ENCODE measurements around the gene PDE4B.
A peak's percentile ranks its signal among the peaks of the same experiment; 100 is the strongest.

Gene PDE4B

GRCh38 chr1:66246351-66247269 lies 453.9 kb downstream of the PDE4B start:
- DNase-seq, result no peak

GRCh38 chr1:66247415-66248208 lies 454.9 kb downstream of the PDE4B start:
- peak; percentile 49 to 67 for DNase-seq

GRCh38 chr1:66248257-66248656 lies 455.6 kb downstream of the PDE4B start:
- DNase-seq, result no peak

GRCh38 chr1:66248746-66249145 lies 456.1 kb downstream of the PDE4B start:
- no peak for DNase-seq

GRCh38 chr1:66250075-66250474 lies 457.4 kb downstream of the PDE4B start:
- DNase-seq, result no peak

- DNase-seq, result no peak
These were observed 457.8 kb downstream of the PDE4B start for GRCh38 chr1:66250478-66250877.

DNA sequence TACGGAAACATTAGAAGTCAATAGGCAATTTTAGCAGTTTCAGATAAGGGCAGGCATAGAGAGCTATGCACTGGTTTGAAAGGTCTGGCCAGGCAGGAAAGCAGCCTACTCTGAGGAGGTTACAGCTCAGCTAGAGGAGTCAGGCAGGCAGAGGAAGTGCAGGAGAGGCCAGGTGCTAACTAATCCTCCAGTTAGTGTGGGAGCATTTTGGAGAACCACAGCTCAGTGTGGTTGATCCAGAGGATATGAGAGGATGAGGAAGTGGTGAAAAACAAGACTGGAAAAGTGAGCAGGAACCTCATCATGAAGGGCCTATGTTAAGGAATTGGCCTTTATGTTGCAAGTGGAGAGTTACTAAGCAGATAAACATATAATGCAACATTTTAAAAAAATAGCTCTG lies 458.9 kb downstream of the PDE4B start:
- DNase-seq, result no peak

DNA sequence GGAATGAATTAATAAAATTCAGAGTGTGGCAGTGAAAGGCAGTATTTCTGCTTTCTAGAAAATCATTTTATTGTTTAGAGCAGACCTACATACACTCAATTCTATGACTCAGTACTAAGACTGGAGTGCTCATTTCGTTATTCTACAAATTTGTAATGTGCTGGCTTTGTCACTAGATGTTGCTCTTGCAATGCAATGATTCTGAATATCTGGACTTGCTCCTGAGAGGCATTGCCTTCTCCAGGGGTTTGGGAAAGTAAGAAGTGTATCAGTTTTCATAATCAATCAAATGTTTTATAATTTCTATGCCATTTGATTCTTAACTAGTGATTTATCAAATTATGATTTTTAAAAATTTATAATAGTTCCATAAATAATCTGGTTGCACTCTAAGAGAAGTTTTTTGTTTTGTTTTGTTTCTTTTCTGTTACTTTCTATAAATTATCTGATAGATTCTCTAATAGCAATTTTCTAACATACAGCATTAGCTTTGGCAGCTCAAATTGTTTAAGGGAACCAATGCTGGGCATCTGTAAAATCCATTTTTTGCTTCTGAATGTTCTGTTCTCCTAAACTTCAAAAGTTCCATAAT lies 460.7 kb downstream of the PDE4B start:
- no peak for DNase-seq

- DNase-seq, result no peak
These were observed 462.1 kb downstream of the PDE4B start for GRCh38 chr1:66254785-66255184.

DNA sequence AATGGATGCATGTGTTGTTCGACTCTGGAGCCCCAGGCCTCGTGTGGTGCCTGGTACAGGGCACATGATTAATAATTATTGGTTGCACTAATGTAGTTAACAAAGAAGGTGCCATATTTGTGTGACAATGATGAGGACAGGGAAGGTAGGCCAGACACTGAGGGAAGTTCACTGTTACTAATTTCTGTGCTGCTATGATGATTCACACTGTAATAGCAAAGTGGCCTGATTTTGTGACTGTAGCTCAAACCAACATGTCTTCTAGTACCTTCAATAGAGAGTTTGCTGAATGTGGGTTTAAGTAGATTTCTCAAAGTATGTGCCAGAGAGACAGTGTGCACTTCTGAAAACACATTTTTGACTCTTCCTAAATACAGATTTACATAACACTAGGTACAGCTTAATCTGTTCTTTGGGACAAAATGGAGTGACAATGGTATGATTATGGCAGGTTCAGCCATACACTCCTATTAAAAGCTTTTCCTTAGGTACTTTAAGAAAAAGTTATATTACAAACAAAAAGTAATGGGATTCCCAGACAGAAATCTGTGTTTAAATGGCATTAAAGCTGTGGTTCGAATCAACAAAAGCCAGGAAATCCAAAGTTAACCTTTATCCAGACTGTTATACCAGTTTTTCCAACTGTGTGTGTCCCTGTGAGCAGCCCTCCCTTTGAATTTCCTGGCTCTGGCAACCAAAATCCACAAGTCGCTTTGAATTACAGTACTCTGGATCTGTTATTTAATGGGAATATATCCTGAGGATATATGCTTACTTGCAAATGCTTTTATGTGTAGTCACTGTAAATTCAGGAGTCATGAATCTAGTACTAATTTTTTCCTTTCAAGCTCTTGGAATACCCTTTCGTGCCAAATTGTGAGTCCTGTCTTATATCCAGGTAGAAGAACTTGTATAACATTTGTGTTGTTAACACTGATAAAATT lies 464.2 kb downstream of the PDE4B start:
- no peak for DNase-seq

GRCh38 chr1:66258404-66259105 lies 465.9 kb downstream of the PDE4B start:
- DNase-seq, result no peak

DNA sequence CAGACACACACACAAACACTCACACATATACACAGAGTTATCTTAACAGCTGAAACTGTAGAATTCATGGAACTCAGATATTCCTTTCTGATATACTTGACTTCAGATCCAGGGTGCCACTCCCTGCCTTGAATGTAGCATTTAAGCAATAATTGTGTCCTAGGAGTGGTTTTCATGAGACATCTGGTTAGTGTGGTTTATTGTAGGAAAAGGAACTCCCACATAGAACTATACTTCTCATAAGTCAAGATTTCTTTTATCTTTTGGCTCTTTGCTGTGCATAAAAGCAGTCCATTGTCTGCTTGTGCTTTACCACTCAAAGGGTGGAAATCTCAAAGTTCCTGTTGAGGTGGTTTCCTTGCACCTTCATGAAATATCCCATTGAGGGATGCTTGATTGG lies 468.7 kb downstream of the PDE4B start:
- DNase-seq, result no peak

DNA sequence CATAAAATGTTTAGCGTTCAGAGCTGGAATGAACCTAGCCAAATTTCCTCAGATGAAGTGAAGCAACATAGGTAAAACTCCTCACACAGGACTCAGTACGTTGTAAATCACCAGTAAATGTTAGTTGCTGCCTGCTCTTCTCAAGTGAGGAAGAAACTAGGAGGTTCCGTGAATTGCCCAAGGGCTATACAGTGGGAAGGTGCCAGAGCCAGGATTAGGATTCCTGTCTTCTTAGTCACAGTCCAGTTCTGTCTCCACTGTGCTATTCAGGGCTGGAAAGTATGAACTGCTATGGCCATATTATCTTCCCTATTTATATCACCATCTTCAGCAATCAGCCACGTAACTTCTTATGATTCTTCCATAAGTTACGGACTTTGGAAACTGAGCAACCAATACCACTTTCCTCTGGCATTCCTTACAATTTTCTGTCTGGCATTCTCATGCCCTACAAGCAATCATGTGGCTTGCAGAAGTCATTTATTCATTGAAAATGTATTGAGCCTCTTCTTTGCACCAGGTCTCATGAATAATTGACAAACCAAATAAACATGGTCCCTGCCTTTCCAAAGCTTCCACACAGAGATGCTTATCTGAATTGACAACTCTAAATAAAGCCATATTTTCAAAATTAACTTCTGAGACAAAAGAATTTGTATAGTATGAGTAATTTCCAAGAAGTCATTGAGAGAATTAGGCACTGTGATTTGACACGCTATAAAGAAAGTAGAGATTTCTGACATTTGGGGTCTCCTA lies 469.7 kb downstream of the PDE4B start:
- no peak for DNase-seq

GRCh38 chr1:66265268-66265667 lies 472.6 kb downstream of the PDE4B start:
- no peak for DNase-seq

GRCh38 chr1:66265796-66266195 lies 473.1 kb downstream of the PDE4B start:
- no peak for DNase-seq

GRCh38 chr1:66266350-66266749 lies 473.7 kb downstream of the PDE4B start:
- DNase-seq, result no peak

GRCh38 chr1:66266756-66267155 lies 474.1 kb downstream of the PDE4B start:
- DNase-seq, result no peak

- DNase-seq, result no peak
These were observed 474.7 kb downstream of the PDE4B start for GRCh38 chr1:66267201-66267940.

DNA sequence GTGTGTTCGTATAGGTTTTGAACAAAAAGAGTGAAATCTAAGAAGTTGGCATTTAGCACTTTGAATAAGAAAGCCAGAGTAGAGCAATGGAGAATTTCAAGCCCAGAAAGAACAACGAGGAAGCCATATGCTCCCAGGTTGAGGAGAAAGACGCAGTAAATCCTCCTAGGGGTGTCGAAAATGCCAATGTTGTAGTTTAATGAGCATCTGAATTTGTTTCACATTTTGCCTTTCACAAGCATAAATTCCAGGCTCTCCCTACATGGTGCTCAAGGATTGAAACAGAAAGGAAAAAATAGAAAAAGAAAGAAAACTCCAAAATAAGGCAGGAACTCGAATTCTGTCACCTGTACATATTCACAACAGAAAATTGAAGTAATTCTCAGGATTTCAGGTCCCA lies 476.5 kb downstream of the PDE4B start:
- no peak for DNase-seq

DNA sequence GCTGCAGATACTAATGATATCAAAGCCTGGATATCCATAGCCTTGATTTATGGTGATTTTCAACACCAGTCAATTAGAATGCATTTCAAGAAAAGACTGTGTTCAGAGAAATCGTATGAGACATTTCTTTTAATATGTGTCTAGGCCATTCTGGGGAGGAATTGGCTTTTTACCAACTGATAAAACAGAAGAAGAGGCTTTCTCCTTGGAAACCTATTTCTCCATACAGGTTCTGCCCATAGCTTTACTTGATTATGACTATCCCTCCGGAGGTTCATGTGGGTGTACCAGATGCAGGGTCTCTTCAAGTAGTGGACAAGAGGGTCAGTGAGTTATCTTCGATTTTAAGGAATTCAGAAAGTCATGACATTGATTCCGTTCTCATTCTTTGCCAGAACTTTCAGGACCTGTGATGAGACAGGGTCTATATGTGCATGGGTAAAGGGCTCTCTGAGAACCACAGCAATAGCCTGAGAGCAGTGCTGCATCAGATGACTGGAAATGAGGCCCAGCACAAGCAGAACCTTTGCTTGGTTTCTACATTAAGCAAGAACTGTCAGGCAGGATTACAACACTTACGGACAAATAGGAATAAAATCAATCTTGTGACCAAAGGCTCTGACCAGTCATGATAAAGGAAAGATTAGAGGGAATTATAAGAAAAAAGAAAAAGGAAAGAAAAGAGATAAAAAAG lies 477.6 kb downstream of the PDE4B start:
- DNase-seq, result no peak
